Measurements from ENCODE around the gene SMPDL3A. TPM values are rescaled to one million over a fixed set of nuclear protein-coding genes. Genes with fewer than 3 reads are reported as not detected.
A peak's percentile ranks its signal among the peaks of the same experiment; 100 is the strongest.

The SMPDL3A gene
- total and polyA plus RNA-seq, 2 of the 13 experiments (the other 11 are each of a cell fraction or from before 2014, with no cell fraction given) = 7.8 to 17.3 TPM

DNA sequence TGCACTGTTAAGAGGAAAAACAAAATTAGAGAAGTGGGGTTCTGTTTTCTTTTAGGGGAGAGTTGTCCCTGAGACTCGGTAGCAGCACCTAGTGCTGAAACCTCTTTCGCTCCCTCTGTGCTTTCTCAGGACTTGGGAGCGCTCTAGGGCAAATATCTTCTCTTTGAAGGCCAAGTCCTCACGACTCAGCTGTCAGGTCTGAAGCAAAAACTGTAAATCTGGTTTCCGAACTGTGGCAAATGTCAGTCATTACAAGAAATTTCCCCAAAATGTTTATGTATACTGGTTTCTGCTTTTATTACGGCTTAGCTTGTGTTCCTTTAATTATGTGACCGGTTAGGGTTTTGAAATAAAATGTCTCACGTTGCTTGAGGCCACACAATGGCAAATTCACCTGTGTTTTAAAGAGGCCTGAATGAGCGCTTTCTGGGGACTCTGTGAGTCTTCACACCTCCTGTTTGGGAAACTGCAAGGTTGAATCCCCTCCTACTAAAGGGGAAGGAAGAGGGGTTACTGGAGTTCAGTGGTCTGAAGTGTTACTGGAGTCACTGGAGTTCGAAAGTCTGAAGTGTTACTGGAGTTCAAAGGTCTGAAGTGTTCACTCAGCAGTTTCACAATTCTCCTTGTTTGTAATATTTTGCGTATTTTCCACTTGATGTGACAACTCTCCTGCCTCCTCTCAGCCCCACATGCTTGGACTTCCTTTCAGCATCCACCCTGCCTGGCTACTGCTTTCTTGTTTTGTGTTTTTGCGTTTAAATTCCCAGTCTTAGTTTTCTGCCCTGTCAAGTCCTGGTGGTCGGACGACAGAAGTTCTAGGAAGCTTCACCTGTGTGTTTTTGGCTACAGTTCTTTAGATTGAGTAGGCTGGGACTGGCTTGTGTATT is 1.6 kb downstream of the SMPDL3A start (continued):
- TF ChIP-seq TCF7 (IDR thresholded peaks at IDR 0.05; ENCODE audit: low read depth) = peak; percentile 58; the same call in 1 of the 2 replicates
- TF ChIP-seq SNAI1 (CRISPR knock-in tag; IDR thresholded peaks at IDR 0.05; ENCODE audit: borderline replicate concordance) = no peak
- TF ChIP-seq SETDB1 (CRISPR knock-in tag; IDR thresholded peaks at IDR 0.05; ENCODE audit: borderline replicate concordance) = no peak
- TF ChIP-seq, protein P1, sequence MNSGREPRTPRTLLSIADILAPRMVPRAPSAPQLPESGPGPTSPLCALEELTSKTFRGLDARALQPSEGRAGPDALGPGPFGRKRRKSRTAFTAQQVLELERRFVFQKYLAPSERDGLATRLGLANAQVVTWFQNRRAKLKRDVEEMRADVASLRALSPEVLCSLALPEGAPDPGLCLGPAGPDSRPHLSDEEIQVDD (CRISPR knock-in tag; IDR thresholded peaks at IDR 0.05; ENCODE audit: borderline replicate concordance) = no peak
- TF ChIP-seq GLI4 (CRISPR knock-in tag; IDR thresholded peaks at IDR 0.05; ENCODE audit: borderline replicate concordance) = no peak
- no peak for TF ChIP-seq NBN (conservative IDR thresholded peaks at IDR 0.05)
- TF ChIP-seq POGK (CRISPR knock-in tag; conservative IDR thresholded peaks at IDR 0.05) = 0 out of 2 replicates have a peak, but pooled peaks have one; percentile 45
- TF ChIP-seq CCDC6 (CRISPR knock-in tag; IDR thresholded peaks at IDR 0.05) = no peak
- no peak for TF ChIP-seq ZNF263 (CRISPR knock-in tag; IDR thresholded peaks at IDR 0.05)
- TF ChIP-seq, protein P2, sequence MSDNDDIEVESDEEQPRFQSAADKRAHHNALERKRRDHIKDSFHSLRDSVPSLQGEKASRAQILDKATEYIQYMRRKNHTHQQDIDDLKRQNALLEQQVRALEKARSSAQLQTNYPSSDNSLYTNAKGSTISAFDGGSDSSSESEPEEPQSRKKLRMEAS (IDR thresholded peaks at IDR 0.05) = peak; percentile 70; the same call in 1 of the 2 replicates
- no peak for TF ChIP-seq SMAD3 (CRISPR knock-in tag; IDR thresholded peaks at IDR 0.05)
- TF ChIP-seq, protein P3, sequence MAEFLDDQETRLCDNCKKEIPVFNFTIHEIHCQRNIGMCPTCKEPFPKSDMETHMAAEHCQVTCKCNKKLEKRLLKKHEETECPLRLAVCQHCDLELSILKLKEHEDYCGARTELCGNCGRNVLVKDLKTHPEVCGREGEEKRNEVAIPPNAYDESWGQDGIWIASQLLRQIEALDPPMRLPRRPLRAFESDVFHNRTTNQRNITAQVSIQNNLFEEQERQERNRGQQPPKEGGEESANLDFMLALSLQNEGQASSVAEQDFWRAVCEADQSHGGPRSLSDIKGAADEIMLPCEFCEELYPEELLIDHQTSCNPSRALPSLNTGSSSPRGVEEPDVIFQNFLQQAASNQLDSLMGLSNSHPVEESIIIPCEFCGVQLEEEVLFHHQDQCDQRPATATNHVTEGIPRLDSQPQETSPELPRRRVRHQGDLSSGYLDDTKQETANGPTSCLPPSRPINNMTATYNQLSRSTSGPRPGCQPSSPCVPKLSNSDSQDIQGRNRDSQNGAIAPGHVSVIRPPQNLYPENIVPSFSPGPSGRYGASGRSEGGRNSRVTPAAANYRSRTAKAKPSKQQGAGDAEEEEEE (CRISPR knock-in tag; IDR thresholded peaks at IDR 0.05; ENCODE audit: borderline replicate concordance) = peak; percentile 26; the same call in 1 of the 2 replicates
- TF ChIP-seq ZSCAN25 (CRISPR knock-in tag; IDR thresholded peaks at IDR 0.05) = no peak
- TF ChIP-seq MEF2D (CRISPR knock-in tag; IDR thresholded peaks at IDR 0.05) = 0 out of 2 replicates have a peak, but pooled peaks have one; percentile 44
- peak; percentile 97 for TF ChIP-seq HNF4A (CRISPR knock-in tag; IDR thresholded peaks at IDR 0.05)
- no peak for TF ChIP-seq ZNF562 (CRISPR knock-in tag; IDR thresholded peaks at IDR 0.05; ENCODE audit: borderline replicate concordance)
- no peak for TF ChIP-seq SCMH1 (CRISPR knock-in tag; IDR thresholded peaks at IDR 0.05; ENCODE audit: borderline replicate concordance)
- no peak for TF ChIP-seq FLYWCH1 (CRISPR knock-in tag; IDR thresholded peaks at IDR 0.05)
- TF ChIP-seq ZC3H13 (CRISPR knock-in tag; IDR thresholded peaks at IDR 0.05) = no peak
- no peak for TF ChIP-seq ZNF251 (CRISPR knock-in tag; IDR thresholded peaks at IDR 0.05)
- peak; percentile 69 for TF ChIP-seq KDM6A (CRISPR knock-in tag; IDR thresholded peaks at IDR 0.05; ENCODE audit: low read depth)
- no peak for TF ChIP-seq KAT2B (IDR thresholded peaks at IDR 0.05; ENCODE audit: borderline replicate concordance, low read depth, low read length)
- TF ChIP-seq U2AF2 (IDR thresholded peaks at IDR 0.05; ENCODE audit: low read depth, low read length) = no peak
- no peak for TF ChIP-seq STAT6 (CRISPR knock-in tag; IDR thresholded peaks at IDR 0.05; ENCODE audit: borderline replicate concordance)
